T47D (cell line): ENCODE measurements around the gene ABCC8.

ENCODE experiments used
- DNase-seq, 2 experiments: peaks; one replicate each; pipeline versions ENCODE4 v3.0.0 to v3.0.0-alpha.2; 2011 to 2012; ENCODE audit warnings: low read depth in 1 of 2, low spot score in 1 of 2
- JUND ChIP-seq: IDR thresholded peaks from 2 replicates; pipeline ENCODE4 v1.6.1; 2012; ENCODE audit warnings: low read depth
- in situ Hi-C: cut with HindIII; loops from 2 replicates; pipeline ENCODE4 v1.10.0; 2016; ENCODE audit warnings: low sequenced_read_pairs, low pct_unique_long_range_greater_than_20kb

Gene ABCC8

DNA sequence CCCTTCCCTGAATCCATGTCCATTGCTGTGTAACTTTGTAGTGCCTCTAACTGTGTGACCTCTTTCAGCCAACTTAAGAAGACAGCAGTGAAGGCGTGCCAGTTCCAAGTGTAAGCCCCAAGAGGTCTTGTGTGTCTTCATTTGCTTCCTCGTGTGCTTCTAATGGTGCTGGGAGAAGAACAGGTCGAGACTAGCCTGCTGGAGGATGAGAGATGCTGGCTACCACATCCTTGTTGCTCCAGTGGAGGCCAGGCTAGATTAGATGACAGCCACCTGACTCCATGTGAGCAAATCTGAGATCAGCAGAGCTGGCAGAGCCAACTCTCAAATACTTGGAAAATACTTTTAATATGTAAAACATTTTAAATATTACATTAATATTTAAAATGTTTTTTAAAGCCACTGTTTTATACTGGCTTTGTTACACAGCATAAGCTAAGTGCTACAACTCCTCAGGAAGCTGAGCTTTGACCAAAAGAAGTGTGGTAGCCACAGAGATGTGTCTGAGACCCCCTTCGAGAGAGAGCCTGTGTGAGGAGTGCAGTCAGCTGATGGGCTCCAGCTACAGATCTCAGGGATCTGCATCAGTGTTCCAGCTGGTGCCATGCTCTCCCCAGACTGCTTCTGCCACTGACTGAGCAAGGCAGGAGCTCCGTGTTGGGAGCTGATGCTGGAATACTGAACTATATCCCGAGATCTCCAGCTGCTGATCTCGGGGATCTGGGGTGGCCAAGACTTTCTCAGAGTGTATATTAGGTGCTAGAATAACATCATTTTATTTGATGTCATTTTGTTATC is 97.1 kb downstream of the ABCC8 start:
- TF ChIP-seq JUND, result no peak
- no peak for DNase-seq
- in situ Hi-C loops, result no loop called here

DNA sequence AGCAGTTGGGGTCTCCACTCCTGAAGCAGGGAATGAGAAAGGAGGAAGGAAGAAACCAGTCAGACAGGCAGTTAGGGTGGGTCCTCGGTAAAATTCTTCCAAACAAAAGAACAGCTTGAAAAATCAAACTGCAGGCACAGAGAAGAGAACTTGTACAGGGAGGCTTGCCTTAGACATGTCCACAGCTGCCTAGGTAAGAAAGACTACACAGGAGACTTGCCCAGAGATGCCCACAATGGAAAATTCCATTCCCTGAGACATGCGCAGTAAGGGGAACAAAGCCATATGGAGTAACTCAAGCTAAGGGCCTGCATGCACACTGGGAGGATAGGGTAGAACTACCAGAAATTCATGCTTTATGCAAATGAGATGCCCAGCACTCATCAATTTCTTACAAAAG is 98.0 kb downstream of the ABCC8 start:
- DNase-seq, result no peak
- no peak for TF ChIP-seq JUND
- in situ Hi-C loops, result no loop called here

DNA sequence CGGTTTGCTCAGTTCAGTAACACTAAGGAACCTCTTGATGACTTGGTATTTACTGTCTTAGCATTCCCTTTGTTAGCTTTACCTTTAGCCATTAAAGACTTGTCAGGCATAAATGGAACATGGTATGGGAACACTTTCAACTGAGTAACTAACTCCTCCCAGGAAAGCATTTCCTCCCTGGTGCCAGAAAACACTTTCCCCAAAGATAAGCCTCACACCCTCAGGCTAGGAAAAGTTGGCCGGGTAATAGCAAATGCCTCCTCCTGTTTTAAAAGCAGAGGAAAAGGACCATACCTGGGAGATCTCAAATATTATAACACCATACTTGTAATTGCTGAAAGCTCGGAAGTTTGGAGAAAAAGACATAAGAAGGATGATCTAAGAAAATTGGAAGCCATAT is 100.2 kb downstream of the ABCC8 start:
- TF ChIP-seq JUND, result no peak
- in situ Hi-C loops, result no loop called here
- no peak for DNase-seq

DNA sequence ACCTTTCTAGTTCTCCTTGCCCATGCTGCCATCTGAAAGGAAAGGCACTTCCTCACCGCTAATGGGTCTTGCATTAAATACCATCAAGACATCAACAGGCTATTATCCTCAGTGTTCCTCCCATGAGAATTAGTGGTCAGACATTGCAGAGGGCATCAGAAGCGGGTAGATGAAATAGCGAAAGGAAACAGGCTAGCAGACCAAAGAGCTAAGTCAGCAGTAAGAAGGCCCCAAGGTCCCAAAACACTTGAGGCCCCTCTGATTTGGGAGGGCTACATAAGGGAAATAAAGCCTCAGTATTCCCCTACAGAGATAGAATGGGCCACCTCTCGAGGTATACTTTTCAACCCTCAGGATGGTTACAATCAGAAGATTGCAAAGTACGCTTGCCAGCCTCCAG is 101.1 kb downstream of the ABCC8 start:
- in situ Hi-C loops, result no loop called here
- no peak for DNase-seq
- TF ChIP-seq JUND, result no peak

DNA sequence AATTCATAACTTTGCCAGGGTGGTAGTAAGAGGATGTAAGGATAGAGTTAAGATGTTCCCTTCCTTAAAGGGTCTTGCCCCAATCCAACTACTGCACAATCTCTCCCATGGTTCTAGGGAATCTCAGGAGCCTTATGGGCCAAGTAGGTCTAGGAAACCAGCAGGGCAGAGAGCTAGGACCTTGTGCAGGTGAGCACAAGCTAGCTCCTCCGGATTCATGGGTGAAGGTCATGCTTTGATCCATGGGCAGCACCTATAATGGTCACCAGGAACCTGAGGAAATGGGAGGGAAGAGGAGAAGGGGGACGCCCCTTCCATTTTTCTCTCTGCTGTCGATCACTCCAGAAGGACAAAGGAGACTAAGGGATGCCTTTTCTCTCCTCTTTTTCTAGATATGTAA is 105.0 kb downstream of the ABCC8 start:
- DNase-seq, result no peak
- in situ Hi-C loops, result no loop called here
- TF ChIP-seq JUND, result no peak

DNA sequence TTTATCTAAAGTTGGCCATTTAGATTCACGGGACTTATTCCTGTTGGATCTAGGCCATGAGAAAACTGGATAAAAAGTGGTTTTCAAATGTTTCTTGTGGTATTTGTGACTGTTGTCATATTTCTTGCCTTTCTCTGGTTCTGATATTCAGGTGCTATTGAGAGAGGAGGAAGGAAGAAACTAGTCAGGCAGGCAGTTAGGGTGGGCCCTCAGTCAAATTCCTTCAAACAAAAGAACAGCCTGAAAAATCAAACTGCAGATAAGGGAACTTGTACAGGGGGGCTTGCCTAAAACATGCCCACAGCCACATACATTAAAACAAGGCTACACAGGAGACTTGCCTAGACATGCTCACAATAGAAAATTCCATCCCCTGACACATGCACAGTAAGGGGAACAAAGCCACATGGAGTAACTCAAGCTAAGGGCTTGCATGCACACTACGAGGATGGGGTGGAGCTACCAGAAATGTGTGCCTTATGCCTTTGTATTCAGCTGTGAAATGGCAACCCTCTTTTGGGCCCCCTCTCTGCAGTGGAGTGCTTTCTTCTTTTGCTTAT is 106.9 kb downstream of the ABCC8 start:
- in situ Hi-C loops, result no loop called here
- no peak for DNase-seq
- no peak for TF ChIP-seq JUND

DNA sequence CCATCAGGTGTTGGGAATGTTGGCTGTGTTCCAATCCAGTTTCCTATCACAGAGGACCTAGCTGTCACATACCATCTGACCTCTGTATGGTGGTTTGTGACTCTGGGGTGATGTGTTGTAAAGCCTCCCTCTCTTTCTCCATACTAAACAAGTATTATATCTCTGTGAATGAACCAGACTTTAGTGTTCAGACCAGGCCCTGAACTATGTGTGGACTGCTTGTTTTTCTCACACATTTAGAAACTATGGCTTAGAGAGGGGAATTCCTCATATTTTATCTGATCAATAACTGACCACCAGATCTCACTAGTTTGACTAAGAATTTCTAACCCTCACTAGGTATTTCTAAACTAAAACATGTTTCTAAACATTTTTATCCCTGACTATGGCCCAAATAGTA is 107.6 kb downstream of the ABCC8 start:
- TF ChIP-seq JUND, result no peak
- no peak for DNase-seq
- in situ Hi-C loops, result no loop called here

DNA sequence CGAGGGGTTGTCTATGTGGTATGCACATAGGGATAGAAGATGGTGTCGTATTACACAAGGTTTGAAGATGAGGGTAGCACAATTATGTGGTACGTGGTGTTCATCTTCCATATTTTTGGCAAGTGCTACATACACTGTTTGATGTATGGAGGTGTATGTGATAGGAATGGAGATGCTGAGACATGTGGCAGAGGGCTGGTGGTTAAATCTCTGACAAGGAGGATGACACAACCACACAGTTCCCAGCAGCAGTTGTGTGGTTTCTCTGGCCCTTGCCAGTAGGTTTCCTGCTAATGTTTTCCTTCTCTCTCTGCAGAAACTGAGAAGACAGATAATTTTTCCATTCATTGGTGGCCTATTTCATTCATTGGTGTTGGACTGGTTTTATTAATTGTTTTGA is 108.1 kb downstream of the ABCC8 start:
- in situ Hi-C loops, result no loop called here
- TF ChIP-seq JUND, result no peak
- DNase-seq, result no peak

DNA sequence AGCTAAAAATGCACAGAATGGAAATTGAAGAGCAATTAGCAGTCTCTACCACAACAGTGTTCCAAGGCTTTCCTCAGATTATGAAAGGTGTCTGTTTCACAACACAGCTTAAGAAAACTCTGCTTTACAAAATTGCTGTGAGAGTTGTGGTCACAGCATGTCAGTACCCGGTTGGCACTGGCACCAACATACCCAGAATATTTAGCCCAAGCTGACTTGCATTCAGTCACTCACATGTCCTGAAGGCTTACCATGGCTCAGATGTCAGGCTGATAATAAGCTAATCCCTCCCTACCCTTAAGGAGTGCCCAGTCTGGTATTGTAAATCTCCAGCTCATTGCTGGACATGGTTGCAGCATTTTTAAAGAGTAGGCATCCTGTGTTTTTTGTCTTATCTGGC is 110.2 kb downstream of the ABCC8 start:
- DNase-seq, result peak in 1 of 2 experiments; percentile 51
- no peak for TF ChIP-seq JUND
- in situ Hi-C loops, result no loop called here

DNA sequence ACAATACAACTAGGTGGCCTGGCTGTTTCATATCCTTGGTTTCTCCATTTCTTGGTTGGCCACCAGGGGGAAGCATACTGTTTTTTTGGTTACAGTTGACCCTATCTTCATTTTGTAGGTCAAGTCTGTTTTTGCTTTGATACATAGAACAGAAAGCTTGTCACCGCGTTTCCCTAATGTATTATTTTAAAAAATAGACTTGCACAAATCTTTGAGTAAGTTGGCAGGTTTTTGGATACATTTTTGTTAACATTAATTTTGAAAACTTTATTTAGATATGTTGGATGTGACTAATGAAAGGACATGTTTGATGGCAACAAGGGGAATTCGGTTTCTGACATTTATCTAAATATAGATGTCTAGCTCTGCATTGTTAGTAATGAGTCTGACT is 122.0 kb downstream of the ABCC8 start:
- in situ Hi-C loops, result no loop called here

DNA sequence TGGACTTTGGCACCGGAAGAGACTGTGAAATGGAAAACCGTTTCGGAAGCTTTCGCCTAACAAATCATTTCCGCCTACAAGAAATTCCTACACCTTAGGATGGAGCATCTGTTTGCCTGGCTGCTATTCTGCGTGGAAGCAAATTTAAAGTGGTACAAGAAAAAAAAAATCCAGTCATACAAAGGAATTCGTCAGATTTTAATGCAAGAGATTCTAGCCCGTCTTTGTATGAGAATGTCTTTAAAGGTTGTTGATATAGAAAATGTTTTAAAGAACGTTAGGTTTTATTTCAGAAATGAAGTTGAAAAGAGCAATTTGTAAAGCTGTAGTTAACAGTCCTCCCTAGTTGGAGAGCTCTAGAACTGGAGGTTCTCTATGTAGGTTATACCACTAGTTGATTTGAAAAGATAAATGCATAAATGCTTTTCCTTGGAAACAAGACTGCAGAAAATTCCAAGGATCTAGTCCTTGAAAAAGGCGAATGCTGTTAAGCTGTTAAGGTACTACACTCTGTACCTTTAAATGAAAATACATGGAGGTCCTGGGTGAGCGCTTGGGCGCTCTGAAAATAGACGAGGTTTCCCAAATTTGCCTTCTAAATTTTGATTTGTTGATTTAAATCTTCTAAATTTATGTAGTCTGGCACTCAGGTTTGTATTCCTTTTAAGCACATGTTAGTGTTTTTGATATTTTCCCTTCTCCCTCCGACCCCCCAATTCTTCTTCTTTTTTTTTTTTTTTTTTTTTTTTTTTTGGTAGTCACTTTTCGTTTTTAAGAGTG is 122.6 kb downstream of the ABCC8 start:
- no peak for DNase-seq
- no peak for TF ChIP-seq JUND
- in situ Hi-C loops, result no loop called here

More for the DNA sequence above, 122.0 kb downstream of the ABCC8 start:
- no peak for TF ChIP-seq JUND
- DNase-seq, result peak; percentile 55 to 74

DNA sequence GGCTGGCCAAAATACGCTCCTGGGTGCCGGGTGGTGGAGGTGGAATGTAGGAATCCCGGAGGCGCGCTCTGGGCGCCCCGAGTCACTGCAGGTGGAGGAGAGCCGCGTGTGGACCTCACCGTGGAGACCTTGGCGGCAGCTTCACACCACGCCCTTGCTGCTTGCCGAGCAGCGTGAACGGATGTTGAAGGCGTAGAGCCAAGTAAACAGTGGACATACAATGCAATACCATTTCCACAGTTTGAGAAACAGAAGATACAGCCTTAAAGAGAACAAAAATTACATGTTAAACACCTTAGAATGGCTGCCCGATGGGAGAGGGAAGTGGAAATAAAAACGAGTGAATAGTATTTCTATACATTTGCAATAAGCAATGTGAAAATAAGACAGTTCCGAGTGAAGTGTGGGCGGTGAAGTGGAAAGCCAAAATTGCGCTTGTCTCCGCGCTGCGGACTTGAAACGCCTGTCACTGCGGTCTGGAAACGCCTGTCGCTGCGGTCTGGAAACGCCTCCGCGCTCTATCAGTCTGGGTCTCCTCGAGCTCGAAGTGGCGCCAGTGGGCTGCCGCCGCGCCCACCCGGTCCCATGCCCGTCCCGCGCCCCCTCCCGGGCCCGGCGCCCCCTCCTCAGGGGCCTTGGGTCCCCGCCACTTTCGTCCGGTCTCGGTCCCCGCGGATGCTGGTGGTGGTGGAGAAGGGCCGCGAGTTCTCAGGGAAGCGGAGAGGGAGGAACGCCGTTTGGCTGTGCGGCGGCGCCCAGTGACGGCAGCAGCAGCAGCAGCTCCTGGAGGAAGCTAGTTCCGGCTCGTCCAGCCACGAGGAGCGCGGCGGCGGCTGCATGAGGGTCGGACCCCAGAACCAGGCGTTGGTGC is 123.5 kb downstream of the ABCC8 start:
- in situ Hi-C loops, result no loop called here
- peak; percentile 43 to 62 for DNase-seq
- no peak for TF ChIP-seq JUND
